HG03280 (cell line): Measurements from ENCODE around the gene RPL13A.
"Not testable (repeated sequence)": the region's sequence is repeated elsewhere in the genome, so short reads cannot be mapped to it uniquely, and the experiment has no call there.

Experiments used
- ATAC-seq: cut with Tn5 transposase; IDR thresholded peaks from one replicate; pipeline ENCODE4 v1.9.1; 2021; ENCODE audit warnings: mild to moderate bottlenecking, moderate library complexity; ENCODE audit not compliant: unreplicated experiment

The RPL13A gene

GRCh38 chr19:49455773-49456172, 31.6 kb upstream of the RPL13A start:
- ATAC-seq = no peak

GRCh38 chr19:49456326-49456725, 31.1 kb upstream of the RPL13A start:
- ATAC-seq = no peak

GRCh38 chr19:49458567-49458903, 28.9 kb upstream of the RPL13A start:
- ATAC-seq = no peak

GRCh38 chr19:49459388-49459787, 28.0 kb upstream of the RPL13A start:
- ATAC-seq = no peak

GRCh38 chr19:49461130-49461529, 26.3 kb upstream of the RPL13A start:
- ATAC-seq = not testable (repeated sequence)

GRCh38 chr19:49461656-49462055, 25.8 kb upstream of the RPL13A start:
- no peak for ATAC-seq

GRCh38 chr19:49462492-49462891, 24.9 kb upstream of the RPL13A start:
- ATAC-seq = no peak

GRCh38 chr19:49463960-49464740, 23.3 kb upstream of the RPL13A start:
- ATAC-seq = no peak

GRCh38 chr19:49465371-49465770, 22.0 kb upstream of the RPL13A start:
- ATAC-seq = no peak

- no peak for ATAC-seq
Measured at GRCh38 chr19:49468199-49468598, 19.2 kb upstream of the RPL13A start.

- ATAC-seq = peak; percentile 57
Measured at GRCh38 chr19:49468746-49469447, 18.5 kb upstream of the RPL13A start.

GRCh38 chr19:49469828-49470614, 17.4 kb upstream of the RPL13A start:
- ATAC-seq = peak; percentile 54

GRCh38 chr19:49470615-49470978, 16.8 kb upstream of the RPL13A start:
- no peak for ATAC-seq

GRCh38 chr19:49472936-49473335, 14.5 kb upstream of the RPL13A start:
- ATAC-seq = no peak

- not testable (repeated sequence) for ATAC-seq
Measured at GRCh38 chr19:49473501-49473867, 13.9 kb upstream of the RPL13A start.

- ATAC-seq = peak; percentile 50
Measured at GRCh38 chr19:49473868-49474541, 13.4 kb upstream of the RPL13A start, which contains the start of gene FLT3LG. TSS of gene FLT3LG (plus strand) at chr19:49474215. CDS start at chr19:49474640, 425 bp downstream.

- ATAC-seq = no peak
Measured at GRCh38 chr19:49474542-49474924, 12.9 kb upstream of the RPL13A start.

GRCh38 chr19:49475191-49475917, 12.1 kb upstream of the RPL13A start:
- no peak for ATAC-seq

- no peak for ATAC-seq
Measured at GRCh38 chr19:49475995-49476880, 11.2 kb upstream of the RPL13A start.
